Stimulated activated CD4-positive, alpha-beta T cell treated with anti-CD3 and anti-CD28 coated beads, Interleukin-12 subunit alpha, Interleukin-12 subunit beta, amount 100 ng/mL, for 4 hours (primary cell): ENCODE results near the gene ZNF787.

Experiments
- DNase-seq: peaks from one replicate; pipeline ENCODE4 v3.0.0-alpha.2; 2020

The ZNF787 gene

GRCh38 chr19:56085571-56086275 lies 35.4 kb downstream of the ZNF787 start:
- no peak for DNase-seq

GRCh38 chr19:56084835-56085536 lies 36.1 kb downstream of the ZNF787 start:
- no peak for DNase-seq

- DNase-seq: no peak
These were observed 37.4 kb downstream of the ZNF787 start for GRCh38 chr19:56083668-56084067.

- peak; percentile 69 for DNase-seq
These were observed 40.3 kb downstream of the ZNF787 start for GRCh38 chr19:56080669-56081401.

- no peak for DNase-seq
These were observed 41.5 kb downstream of the ZNF787 start for GRCh38 chr19:56079609-56080008.

- DNase-seq: peak; percentile 26
These were observed 44.6 kb downstream of the ZNF787 start for GRCh38 chr19:56076498-56076897.

GRCh38 chr19:56071151-56071550 lies 49.9 kb downstream of the ZNF787 start:
- no peak for DNase-seq

- DNase-seq: no peak
These were observed 51.5 kb downstream of the ZNF787 start for GRCh38 chr19:56069642-56070041.

- DNase-seq: peak; percentile 59
These were observed 54.7 kb downstream of the ZNF787 start for GRCh38 chr19:56066152-56067023.

- no peak for DNase-seq
These were observed 67.5 kb downstream of the ZNF787 start for GRCh38 chr19:56053596-56053995.
